K562 (cell line): ENCODE measurements around the gene PNMA8B. TPM values are rescaled to one million over a fixed set of nuclear protein-coding genes. Genes with fewer than 3 reads are reported as not detected.

Experiments
- ATAC-seq: fragments of 200-7000 bp; cut with Tn5 transposase; 3 replicates; pipeline ENCODE4 v1.9.1; 2020; ENCODE audit warnings: moderate library complexity
- BruUV-seq: library from RNA; stranded (reverse); fragments of 400-500 nt; replicated peaks from 2 replicates; lab custom pipeline; 2021; lab: Mats Ljungman, UMichigan
- CTCF ChIA-PET: fragments of 300-600 bp; formaldehyde crosslinking; extraction: SDS; loops from one replicate; lab custom pipeline; 2021; ENCODE audit warnings: low intra/inter-chr PET ratio; lab: Yijun Ruan, JAX
- POLR2A ChIA-PET: fragments of 300-600, 350-650 bp; sonication (Branson Sonifier 250); formaldehyde crosslinking; extraction: SDS; loops from one replicate; lab custom pipeline; 2021; ENCODE audit warnings: antibody characterized with exemption, inconsistent platforms; lab: Yijun Ruan, JAX
- DNase-seq, 4 experiments: peaks; one replicate each; pipeline versions ENCODE4 v3.0.0 to v3.0.0-alpha.2; 2011 to 2018; ENCODE audit warnings: low spot score in 3 of 4, mixed read lengths in 3 of 4; ENCODE audit errors: extremely low read depth in 1 of 4
- FAIRE-seq: peaks from 2 replicates; lab custom pipeline; 2011; peaks lifted over from hg19 to GRCh38; lab: Jason Lieb, UNC
- H2AFZ ChIP-seq: 2 replicates; pipeline ENCODE4 v1.6.0; 2011; ENCODE audit warnings: low read depth, low read length, control low read depth, inconsistent platforms
- H3K27ac ChIP-seq: fragments of 200-600 bp; 3 replicates; pipeline ENCODE4 v1.8.0; 2011; ENCODE audit warnings: low read depth, mild to moderate bottlenecking, control low read depth, inconsistent platforms, low read length, moderate library complexity, mixed read lengths; ENCODE audit errors: extremely low read depth
- H3K27me3 ChIP-seq, 2 experiments: fragments of 300-600 bp in 1 of 2; 2 replicates in 1 of 2; 3 replicates in 1 of 2; pipeline versions ENCODE4 v1.6.0 to v1.8.0; 2011; ENCODE audit warnings: inconsistent platforms in 2 of 2, low read length in 2 of 2, mild to moderate bottlenecking in 1 of 2, mixed read lengths in 1 of 2, moderate library complexity in 1 of 2; ENCODE audit not compliant: control insufficient read depth in 2 of 2, insufficient read depth in 2 of 2
- H3K36me3 ChIP-seq: fragments of 300-600 bp; 3 replicates; pipeline ENCODE4 v1.8.0; 2011; ENCODE audit warnings: mild to moderate bottlenecking, low read length, inconsistent platforms; ENCODE audit not compliant: control insufficient read depth, insufficient read depth
- H3K4me1 ChIP-seq, 2 experiments: fragments of 200-600 bp in 1 of 2; replicated peaks in 1 of 2; 2 replicates in 1 of 2; 3 replicates in 1 of 2; pipeline versions ENCODE4 v1.5.1 to v1.8.0; 2011; ENCODE audit warnings: inconsistent platforms in 2 of 2, low read length in 2 of 2, mild to moderate bottlenecking in 1 of 2, mixed read lengths in 1 of 2, moderate library complexity in 1 of 2; ENCODE audit not compliant: control insufficient read depth in 2 of 2, insufficient read depth in 2 of 2
- H3K4me2 ChIP-seq: 2 replicates; pipeline ENCODE4 v1.6.1; 2011; ENCODE audit warnings: low read length, control low read depth, inconsistent platforms, mixed read lengths; ENCODE audit not compliant: insufficient read depth
- H3K4me3 ChIP-seq: fragments of 200-600 bp; sonication (generic), shearing (Covaris generic); 2 replicates; pipeline ENCODE4 v1.5.1; 2016; ENCODE audit warnings: control low read depth, inconsistent platforms
- H3K79me2 ChIP-seq: fragments of 200-600 bp; 3 replicates; pipeline ENCODE4 v1.8.0; 2011; ENCODE audit warnings: low read length, inconsistent platforms; ENCODE audit not compliant: control insufficient read depth, insufficient read depth
- H3K9ac ChIP-seq, 2 experiments: 2 replicates each; pipeline versions ENCODE4 v1.6.0 to v1.6.1; 2011; ENCODE audit warnings: low read depth in 2 of 2, low read length in 2 of 2, control low read depth in 1 of 2, inconsistent platforms in 1 of 2, mild to moderate bottlenecking in 1 of 2, mixed read lengths in 1 of 2; ENCODE audit not compliant: insufficient read depth in 1 of 2
- H3K9me1 ChIP-seq: one replicate; pipeline ENCODE4 v1.6.0; 2011; ENCODE audit warnings: inconsistent platforms, mild to moderate bottlenecking, low read length, moderate library complexity; ENCODE audit not compliant: control insufficient read depth, insufficient read depth
- H3K9me3 ChIP-seq: replicated peaks from 2 replicates; pipeline ENCODE4 v1.5.1; 2011; ENCODE audit warnings: low read depth, low read length, inconsistent platforms; ENCODE audit not compliant: control insufficient read depth, insufficient read depth
- H4K20me1 ChIP-seq: replicated peaks from 2 replicates; pipeline ENCODE4 v1.6.1; 2011; ENCODE audit warnings: low read length, inconsistent platforms, mixed read lengths; ENCODE audit not compliant: control insufficient read depth, insufficient read depth
- CREM ChIP-seq: IDR thresholded peaks from 2 replicates; pipeline ENCODE4 v1.6.1; 2014; ENCODE audit warnings: antibody characterized with exemption, low read depth
- HDGF ChIP-seq: fragments of 450-650 bp; IDR thresholded peaks from 2 replicates; pipeline ENCODE4 v1.6.1; 2016
- KDM4B ChIP-seq, 2 experiments: fragments of 450-650 bp in 1 of 2; sonication (generic) in 1 of 2; IDR thresholded peaks; 2 replicates each; pipeline ENCODE4 v1.6.1; 2016 to 2017; ENCODE audit warnings: borderline replicate concordance in 2 of 2, antibody characterized with exemption in 1 of 2, low read depth in 1 of 2, mild to moderate bottlenecking in 1 of 2
- LCOR ChIP-seq: sonication (generic); formaldehyde crosslinking; IDR thresholded peaks from 2 replicates; pipeline ENCODE4 v1.8.0; 2022; ENCODE audit warnings: mild to moderate bottlenecking, missing genetic modification reagents
- NCOA2 ChIP-seq, 2 experiments: fragments of 450-650 bp; IDR thresholded peaks; 2 replicates each; pipeline ENCODE4 v1.6.1; 2018; ENCODE audit warnings: mild to moderate bottlenecking in 2 of 2, moderate library complexity in 1 of 2; ENCODE audit not compliant: partially characterized antibody in 2 of 2
- NELFE ChIP-seq: IDR thresholded peaks from 2 replicates; pipeline ENCODE4 v1.6.1; 2011; ENCODE audit warnings: mild to moderate bottlenecking; ENCODE audit not compliant: insufficient read depth, insufficient read length
- TGIF2 ChIP-seq: sonication (generic); formaldehyde crosslinking; IDR thresholded peaks from 2 replicates; pipeline ENCODE4 v1.8.1; 2022; ENCODE audit warnings: mild to moderate bottlenecking, missing genetic modification reagents, moderate library complexity
- ZNF134 ChIP-seq: fragments of 250-450 bp; sonication (Bioruptor Pico); conservative IDR thresholded peaks from 2 replicates; pipeline ENCODE4 v1.4.0; 2020
- ZNF551 ChIP-seq: fragments of 250-450 bp; sonication (Bioruptor Pico); IDR thresholded peaks from 2 replicates; pipeline ENCODE4 v1.5.0; 2021; ENCODE audit warnings: mild to moderate bottlenecking, moderate library complexity
- ZNF707 ChIP-seq: fragments of 250-450 bp; sonication (Bioruptor Pico); conservative IDR thresholded peaks from 2 replicates; pipeline ENCODE4 v1.8.0; 2022; ENCODE audit warnings: inconsistent platforms, mild to moderate bottlenecking, moderate library complexity
- WGBS: fragments of 100-300 bp; shearing (Covaris generic); methylation state at CpG from one replicate; pipeline ENCODE4 v1.1.6; 2016; ENCODE audit warnings: low coverage, mixed read lengths; ENCODE audit not compliant: insufficient coverage; ENCODE audit errors: missing lambda C conversion rate; 5-methylcytosine and 5-hydroxymethylcytosine counted together
- in situ Hi-C: fragments of 300-500 bp; cut with MboI; formaldehyde crosslinking; loops from 4 replicates; pipeline ENCODE4 v1.15.0; 2018; ENCODE audit warnings: inconsistent platforms, mixed read lengths
- intact Hi-C: fragments of 100-400 bp; cut with micrococcal nuclease; formaldehyde crosslinking; loops from 2 replicates; pipeline ENCODE4 v1.14.2; 2022
- polyA plus RNA-seq, 8 experiments: library from polyadenylated mRNA; depleted of rRNA in 4 of 8; stranded (reverse) in 5 of 8; unstranded in 3 of 8; fragments of >200 nt; fragmentation: Nextera tagmentation in 2 of 8; fragmentation: Illumina TruSeq in 1 of 8; extraction: Ambion mirVana in 2 of 8; extraction: Trizol in 1 of 8; gene quantifications; 2 replicates each; pipeline versions ENCODE4 v1.2.1 to v1.2.3, GENCODE V29; 2011 to 2014; ENCODE audit warnings: inconsistent platforms in 1 of 8, missing spikeins in 1 of 8
- total RNA-seq, 7 experiments: library from RNA; depleted of rRNA in 6 of 7; stranded (reverse); fragments of >200 nt in 6 of 7; fragmentation: Illumina TruSeq in 2 of 7; extraction: Trizol in 2 of 7; gene quantifications; 2 replicates each; pipeline versions ENCODE4 v1.2.1 to v1.2.3, GENCODE V29; 2011 to 2021; ENCODE audit warnings: low replicate concordance in 1 of 7
- TF ChIP-seq, protein P1 (sequence below): fragments of 200-800 bp; sonication (Bioruptor generic); IDR thresholded peaks from 2 replicates; pipeline ENCODE4 v1.6.1; 2017; ENCODE audit warnings: missing genetic modification characterization, missing compliant biosample characterization
- TF ChIP-seq, protein P2 (sequence below): fragments of 250-450 bp; sonication (Bioruptor Pico); IDR thresholded peaks from 2 replicates; pipeline ENCODE4 v1.9.0; 2021; ENCODE audit warnings: mild to moderate bottlenecking, inconsistent platforms
- TF ChIP-seq, protein P3 (sequence below): sonication (generic); formaldehyde crosslinking; IDR thresholded peaks from 2 replicates; pipeline ENCODE4 v1.5.0; 2020; ENCODE audit warnings: missing genetic modification reagents

The PNMA8B gene
- total and polyA plus RNA-seq, 9 of the 15 experiments (the other 6 are each of a cell fraction or from before 2014, with no cell fraction given) = not detected

DNA sequence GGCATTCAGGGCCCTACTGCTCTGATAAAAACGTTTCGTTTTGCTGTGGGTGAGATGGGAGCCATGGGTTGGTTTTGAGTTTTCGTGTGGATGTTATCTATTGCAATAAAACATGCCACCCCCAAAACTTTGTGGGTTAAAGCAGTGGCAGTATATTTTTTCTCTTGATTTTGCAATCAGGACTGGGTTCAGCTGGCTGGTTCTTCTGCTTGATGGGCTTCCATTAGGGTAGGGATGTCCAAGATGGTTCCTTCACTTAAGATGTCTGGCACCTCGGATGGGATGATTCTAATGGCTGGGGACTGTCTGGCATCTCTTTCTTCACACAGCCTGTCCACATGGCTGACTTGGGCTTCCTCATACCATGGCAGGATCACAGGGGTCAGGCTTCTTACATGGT, 15.6 kb upstream of the PNMA8B start:
- ChIA-PET POLR2A (interaction anchor here (0.6 kb wide), 1 partner anchor 469 kb away, joined by 3 read pairs; no protein-coding TSS in a partner anchor), CTCF (interaction anchor here (1.4 to 5.7 kb wide), 3 partner anchors 23 to 115 kb away, joined by 3 to 115 read pairs (median 37); no protein-coding TSS in a partner anchor)
- no peak overlapping the region for H3K4me3 ChIP-seq
- no peak overlapping the region for H3K27ac ChIP-seq
- no peaks in the 10 kb centered on the region for H3K9me3 ChIP-seq
- FAIRE-seq (no peak), DNase-seq (no peak), ATAC-seq (no peak)
- H4K20me1 ChIP-seq = no peaks in the 10 kb centered on the region
- peaks cover 9 to 22% of the 10 kb centered on the region in 2 experiments; a peak in 3 of 5 replicates for H3K27me3 ChIP-seq
- H3K9me1 ChIP-seq = no peaks in the 10 kb centered on the region
- no peaks in the 10 kb centered on the region for H3K79me2 ChIP-seq
- intact Hi-C loops = no loop called here
- WGBS = 3% methylated on average over 4 of the region's 4 CpGs
- no TSS peak for BruUV-seq
- TF ChIP-seq, protein P1, sequence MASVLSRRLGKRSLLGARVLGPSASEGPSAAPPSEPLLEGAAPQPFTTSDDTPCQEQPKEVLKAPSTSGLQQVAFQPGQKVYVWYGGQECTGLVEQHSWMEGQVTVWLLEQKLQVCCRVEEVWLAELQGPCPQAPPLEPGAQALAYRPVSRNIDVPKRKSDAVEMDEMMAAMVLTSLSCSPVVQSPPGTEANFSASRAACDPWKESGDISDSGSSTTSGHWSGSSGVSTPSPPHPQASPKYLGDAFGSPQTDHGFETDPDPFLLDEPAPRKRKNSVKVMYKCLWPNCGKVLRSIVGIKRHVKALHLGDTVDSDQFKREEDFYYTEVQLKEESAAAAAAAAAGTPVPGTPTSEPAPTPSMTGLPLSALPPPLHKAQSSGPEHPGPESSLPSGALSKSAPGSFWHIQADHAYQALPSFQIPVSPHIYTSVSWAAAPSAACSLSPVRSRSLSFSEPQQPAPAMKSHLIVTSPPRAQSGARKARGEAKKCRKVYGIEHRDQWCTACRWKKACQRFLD (CRISPR knock-in tag) = no peak
- TF ChIP-seq KDM4B (IDR thresholded peaks at IDR 0.05; ENCODE audit: borderline replicate concordance in 2 of 2, low read depth in 1 of 2) (no peak), NELFE (no peak), LCOR (CRISPR knock-in tag) (no peak), CREM (no peak), NCOA2 (IDR thresholded peaks at IDR 0.05; ENCODE audit: partially characterized antibody in 2 of 2) (no peak), ZNF707 (CRISPR knock-in tag) (no peak), ZNF134 (CRISPR knock-in tag) (no peak), TGIF2 (no peak), ZNF551 (CRISPR knock-in tag) (no peak), HDGF (no peak)
- TF ChIP-seq, protein P2, sequence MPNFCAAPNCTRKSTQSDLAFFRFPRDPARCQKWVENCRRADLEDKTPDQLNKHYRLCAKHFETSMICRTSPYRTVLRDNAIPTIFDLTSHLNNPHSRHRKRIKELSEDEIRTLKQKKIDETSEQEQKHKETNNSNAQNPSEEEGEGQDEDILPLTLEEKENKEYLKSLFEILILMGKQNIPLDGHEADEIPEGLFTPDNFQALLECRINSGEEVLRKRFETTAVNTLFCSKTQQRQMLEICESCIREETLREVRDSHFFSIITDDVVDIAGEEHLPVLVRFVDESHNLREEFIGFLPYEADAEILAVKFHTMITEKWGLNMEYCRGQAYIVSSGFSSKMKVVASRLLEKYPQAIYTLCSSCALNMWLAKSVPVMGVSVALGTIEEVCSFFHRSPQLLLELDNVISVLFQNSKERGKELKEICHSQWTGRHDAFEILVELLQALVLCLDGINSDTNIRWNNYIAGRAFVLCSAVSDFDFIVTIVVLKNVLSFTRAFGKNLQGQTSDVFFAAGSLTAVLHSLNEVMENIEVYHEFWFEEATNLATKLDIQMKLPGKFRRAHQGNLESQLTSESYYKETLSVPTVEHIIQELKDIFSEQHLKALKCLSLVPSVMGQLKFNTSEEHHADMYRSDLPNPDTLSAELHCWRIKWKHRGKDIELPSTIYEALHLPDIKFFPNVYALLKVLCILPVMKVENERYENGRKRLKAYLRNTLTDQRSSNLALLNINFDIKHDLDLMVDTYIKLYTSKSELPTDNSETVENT (CRISPR knock-in tag) = no peak
- TF ChIP-seq, protein P3, sequence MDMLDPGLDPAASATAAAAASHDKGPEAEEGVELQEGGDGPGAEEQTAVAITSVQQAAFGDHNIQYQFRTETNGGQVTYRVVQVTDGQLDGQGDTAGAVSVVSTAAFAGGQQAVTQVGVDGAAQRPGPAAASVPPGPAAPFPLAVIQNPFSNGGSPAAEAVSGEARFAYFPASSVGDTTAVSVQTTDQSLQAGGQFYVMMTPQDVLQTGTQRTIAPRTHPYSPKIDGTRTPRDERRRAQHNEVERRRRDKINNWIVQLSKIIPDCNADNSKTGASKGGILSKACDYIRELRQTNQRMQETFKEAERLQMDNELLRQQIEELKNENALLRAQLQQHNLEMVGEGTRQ (CRISPR knock-in tag) = no peak
- no peak overlapping the region for H3K9ac ChIP-seq
- no peak overlapping the region for H2AFZ ChIP-seq
- H3K36me3 ChIP-seq = no peaks in the 10 kb centered on the region
- peaks cover 0 to 8% of the 10 kb centered on the region in 2 experiments; a peak in 3 of 5 replicates for H3K4me1 ChIP-seq
- in situ Hi-C loops = loop anchor here (5.0 kb wide), 1 partner anchor 229 kb away; no protein-coding TSS in a partner anchor
- H3K4me2 ChIP-seq = no peak overlapping the region
